NCI-H1105 treated with DMSO at 0.1 percent for 48 hours (cell line): ENCODE results near the gene ANXA2.
A peak's percentile ranks its signal among the peaks of the same experiment; 100 is the strongest.

Experiments used
- DNase-seq: peaks from one replicate; lab custom pipeline; 2025; lab: John Stamatoyannopoulos, UW

ANXA2 gene

DNA sequence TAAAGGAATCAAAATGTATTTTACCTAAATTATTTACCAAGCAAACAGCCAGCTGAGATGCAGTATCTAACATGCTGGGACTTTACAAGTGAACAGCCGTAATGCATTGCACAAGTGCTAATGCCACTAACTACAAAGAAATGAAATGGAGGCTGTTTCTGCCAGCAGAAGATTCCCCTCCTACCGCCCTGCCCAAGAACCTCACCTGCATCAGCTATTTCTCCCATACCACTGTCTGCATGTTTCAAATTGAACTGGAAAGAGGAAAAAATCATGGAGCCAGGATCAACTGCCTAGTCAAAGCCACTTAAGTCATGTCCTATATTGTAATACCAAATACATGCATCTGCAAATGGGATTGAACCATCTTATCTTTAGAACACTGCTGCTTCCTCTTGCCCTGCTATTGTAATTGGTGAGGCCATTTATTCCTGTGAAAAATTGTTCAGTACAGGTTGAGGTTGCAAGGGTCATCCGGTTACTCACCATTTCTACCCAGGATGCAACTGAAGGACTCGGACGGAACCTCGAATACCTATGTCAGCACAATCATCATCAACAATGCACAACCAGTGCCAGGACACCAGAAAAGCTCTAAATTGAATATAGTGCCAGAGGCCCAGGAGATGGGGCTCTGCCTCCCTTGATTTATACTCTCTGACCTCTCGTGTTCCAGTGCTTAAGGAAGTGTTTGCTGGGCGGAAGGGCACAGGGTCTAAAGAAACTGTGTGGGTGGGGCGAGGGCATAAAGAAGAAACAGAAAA, 27.5 kb downstream of the ANXA2 start:
- DNase-seq = no peak

DNA sequence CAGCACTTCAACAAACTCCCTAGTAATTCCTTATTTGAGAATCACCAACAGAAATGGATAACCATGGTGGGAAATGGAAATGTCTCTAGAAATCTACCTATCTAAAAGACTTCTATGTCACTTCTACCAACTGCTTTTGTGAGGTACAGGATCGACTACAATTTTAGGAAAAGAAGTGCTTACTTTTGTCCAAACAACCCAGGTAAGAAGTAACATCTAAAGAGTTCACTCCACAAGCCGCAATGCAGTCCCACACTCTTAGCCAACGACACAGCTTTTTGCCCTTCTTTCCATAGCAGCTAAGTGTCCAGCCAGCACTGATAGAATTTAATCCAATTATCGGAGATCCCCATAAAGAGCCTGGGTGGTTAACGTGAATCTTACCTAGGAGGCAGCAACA, 28.1 kb downstream of the ANXA2 start:
- DNase-seq = no peak

DNA sequence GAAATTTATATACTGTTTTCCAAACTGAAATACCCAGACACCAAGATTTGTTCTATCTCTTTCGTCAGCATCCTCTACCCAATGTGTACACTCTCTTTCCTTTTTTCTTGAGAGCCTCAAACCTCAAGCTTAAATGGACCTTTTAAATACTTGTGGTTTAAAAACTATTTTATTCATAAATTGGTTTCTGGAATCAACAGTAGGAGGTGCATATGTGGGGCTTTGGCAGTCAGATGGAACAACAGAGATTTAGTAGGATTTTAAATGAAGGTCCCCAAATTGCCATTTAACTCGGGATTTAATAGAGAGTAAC, 33.2 kb downstream of the ANXA2 start:
- no peak for DNase-seq

DNA sequence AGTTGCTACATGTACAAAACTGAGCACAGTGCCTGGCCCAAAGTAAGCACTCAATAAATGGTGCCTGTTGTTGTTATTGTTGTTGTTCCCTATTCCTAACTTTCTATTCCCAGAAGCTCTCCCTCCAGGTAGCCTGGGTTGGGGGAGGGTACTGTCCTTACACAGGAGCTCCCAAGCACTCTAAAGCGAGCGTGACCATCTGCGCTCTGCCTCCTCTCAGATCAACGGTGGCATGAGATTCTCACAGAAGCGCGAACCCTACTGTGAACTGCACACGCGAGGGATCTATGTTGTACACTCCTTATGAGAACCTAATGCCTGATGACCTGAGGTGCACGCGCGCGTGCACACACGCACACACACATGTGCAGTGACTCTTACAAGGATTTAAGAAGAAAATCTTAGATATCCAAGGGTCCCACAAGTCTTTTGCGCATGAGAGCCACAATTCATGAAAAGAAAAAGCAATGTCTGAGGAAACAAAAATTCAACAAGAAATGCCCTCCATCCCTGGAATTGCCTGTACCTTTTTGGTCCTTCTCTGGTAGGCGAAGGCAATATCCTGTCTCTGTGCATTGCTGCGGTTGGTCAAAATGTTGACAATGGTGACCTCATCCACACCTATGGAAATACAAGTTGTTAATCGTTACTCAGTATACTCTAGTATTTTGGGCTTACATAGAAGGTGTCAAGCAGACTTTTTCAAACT, 33.7 kb downstream of the ANXA2 start:
- no peak for DNase-seq

DNA sequence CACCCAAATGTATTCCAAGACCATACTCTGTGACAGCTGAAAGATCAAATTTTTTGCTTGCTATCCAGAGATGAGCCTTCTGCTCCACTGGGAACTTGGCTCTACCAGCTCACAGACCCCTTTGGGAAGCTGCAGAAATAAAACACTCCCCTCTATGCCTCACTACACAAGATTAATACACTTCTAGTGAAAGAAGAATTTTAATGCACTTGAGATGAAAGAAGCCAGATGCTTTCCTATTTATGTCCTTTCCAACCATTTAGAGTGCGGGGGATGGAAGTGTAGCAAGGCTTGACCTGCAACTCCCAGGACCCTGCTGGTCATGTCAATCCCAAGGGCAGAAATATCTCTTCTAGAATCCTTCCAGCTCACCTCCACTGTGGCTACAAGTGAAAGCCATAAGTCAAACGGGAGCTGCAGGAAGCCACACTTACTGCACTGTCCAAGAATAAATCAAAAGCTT, 34.7 kb downstream of the ANXA2 start:
- no peak for DNase-seq

DNA sequence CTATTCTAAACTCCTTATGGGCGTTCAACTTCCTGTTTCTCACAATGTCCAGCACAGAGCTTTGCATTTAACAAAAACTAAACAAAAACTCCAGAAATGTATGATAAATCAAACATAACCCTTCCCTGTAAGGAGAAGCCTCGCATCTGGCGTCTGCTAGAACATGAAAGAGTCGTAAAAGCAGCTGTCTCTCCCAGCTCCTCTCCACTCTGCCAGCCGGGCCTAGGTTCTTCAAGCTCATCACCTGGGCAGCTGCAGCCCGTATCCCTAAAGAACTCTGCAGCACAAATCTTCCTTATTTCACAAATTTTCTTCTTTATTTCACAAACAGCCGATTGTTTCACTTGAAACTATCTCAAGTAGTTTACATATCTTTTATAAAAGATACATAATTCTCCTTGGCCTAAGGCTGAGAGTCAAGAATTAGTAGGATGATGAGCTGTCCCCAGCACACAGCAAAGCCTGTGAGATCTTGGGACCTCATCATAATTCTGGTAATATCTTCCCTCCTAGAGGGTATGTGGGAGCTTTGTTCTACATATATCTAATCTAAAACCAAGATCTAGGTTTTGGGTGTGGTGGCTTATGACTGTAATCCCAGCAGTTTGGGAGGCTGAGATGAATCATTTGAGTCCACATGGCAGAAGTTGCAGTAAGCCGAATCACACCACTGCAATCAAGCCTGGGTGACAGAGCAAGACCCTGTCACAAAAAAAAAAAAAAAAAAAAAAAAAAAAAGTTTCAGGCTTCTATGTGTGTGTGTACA, 35.3 kb downstream of the ANXA2 start:
- no peak for DNase-seq

DNA sequence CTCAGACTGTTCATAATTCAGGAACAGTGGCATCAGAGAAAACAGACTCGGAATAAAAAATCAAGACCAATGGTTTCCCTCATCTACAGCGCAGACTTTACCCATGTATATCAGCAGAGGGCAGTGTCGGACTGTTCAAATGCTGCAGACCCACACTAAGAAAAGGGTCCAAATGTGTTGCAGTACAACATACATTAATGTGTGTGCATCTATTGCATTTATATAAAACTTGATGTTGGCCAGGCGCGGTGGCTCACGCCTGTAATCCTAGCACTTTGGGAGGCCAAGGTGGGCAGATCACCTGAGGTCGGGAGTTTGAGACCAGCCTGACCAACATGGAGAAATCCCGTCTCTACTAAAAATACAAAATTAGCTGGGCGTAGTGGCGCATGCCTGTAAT, 38.0 kb downstream of the ANXA2 start:
- peak; percentile 90 for DNase-seq

DNA sequence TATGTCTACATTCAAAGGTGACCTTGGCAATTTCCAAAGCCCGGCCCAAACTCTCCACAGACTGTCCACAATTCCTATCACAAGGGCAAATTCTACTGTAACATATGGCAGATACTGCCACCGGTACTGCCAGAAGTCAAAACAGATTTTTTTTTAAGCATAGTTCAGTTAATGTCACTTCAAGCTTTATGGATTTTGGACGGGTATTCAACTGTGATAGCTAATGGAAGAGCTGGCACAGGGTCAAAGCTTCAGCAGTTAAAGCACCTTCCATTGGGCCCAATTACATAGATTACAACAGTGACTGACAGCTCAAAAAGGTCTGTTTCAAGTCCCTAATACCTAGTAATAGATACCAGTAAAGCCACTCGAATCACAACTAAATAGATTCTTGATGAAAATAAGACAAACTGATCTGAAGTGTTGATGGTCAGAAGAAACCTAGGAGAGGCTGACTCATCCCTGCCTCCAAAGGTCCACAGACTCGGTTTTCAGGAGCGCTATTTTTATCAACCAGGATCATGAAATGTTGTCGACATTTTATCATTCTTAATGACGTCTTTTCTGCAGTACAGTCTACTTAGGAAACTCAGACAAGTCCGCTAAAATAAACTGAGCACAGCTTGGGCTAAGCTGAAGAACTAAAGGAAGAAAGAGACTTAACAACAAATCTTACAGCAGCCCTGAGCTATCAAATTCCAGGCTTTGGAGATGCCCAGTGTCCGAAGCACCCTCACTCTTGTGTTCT, 38.7 kb downstream of the ANXA2 start:
- peak; percentile 100 for DNase-seq

DNA sequence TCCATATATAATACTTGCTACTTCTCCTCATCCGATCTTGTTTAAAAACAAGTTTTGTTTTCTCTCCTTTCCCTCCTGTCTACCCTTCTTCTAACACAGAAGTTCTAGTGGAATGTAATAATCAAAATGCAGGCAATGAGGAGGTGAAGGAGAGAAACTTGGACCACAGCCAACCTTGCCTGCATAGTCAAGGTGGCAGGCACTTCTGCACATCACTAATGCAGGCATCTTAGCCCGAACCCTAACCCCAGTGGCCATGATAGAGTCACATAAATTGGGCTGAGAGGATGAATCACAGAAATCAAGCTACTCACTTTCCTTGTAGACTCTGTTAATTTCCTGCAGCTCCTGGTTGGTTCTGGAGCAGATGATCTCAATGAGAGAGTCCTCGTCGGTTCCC, 41.0 kb downstream of the ANXA2 start:
- DNase-seq = no peak

DNA sequence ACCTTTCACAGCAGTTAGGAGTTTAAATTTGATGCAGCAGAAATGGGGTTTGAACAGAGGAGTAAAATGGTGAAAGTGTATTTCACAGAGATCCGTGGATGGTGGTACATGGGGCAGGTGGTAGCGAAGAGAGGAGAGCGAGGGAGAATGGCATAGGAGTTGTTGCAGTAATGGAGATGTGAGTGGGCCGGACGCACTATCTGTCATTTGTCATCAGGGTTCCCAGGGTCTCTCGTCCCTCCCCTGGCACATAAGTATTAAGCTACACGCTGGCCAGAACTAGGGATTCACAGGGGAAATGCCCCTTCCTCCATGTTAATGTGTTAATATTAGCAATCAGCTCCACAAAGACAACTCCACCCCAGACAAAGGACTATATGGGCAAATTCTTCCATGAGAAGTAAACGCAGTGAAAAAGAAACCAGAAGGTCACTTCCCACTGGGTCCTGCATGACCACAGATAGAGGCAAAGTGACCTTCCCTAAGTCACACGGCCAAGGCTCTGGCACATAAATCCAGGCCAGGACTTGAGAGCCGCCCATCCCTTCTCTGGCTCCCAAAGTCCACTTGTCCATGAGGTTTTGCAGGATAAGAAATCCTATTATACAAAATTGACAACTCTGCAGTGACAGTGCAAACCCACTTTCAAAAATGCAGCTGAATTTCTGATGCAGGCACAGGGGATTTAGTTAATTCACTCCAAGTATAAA, 42.5 kb downstream of the ANXA2 start:
- no peak for DNase-seq

DNA sequence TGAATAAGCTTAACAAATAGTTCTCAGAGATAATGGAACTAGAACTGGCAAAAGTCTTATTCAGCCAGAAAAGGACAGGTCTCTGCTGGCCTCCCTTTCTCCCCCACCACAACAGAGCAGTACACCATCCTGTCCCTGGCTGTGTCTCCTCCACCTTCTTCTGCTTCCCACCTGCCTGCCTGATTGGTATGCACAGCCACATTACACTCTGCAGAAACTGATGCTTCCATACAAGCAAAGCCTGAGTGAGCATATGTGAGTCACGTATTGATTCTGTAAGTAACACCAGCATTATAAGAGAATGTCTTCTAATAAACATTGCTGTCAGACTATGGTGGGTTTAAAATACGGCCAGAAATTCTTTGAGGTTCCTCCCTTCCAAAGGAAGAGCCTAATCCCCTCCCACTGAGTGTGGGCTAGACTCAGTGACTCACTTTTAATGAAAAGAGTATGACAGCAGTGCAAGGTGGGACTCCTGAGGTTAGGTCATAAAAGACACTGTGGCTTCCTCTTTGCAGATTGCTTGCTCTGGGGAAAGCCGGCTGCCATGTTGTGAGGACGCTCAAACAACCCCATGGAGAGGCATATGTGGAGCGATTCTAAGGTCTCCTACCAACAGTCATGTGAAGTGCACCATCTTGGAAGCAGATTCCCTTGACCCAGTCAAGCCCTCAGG, 44.4 kb downstream of the ANXA2 start:
- DNase-seq = no peak

DNA sequence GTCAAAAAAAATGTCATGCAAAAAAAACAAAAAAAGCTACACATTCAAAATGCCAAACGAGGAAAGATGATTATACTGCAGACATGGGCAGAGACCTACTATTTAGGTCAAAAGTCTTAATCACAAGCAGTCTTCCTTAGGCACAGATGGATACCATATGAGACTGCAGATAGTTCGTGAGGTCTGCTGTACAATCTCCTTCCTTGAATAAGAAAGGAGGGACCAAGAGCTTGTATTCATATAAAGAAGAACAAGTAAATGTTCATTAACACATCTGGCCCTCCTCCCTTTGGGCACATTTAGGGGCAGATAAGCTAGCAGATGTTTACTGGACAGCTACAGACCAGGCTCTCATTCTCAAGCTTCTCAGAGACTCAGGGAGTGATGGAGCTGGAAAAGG, 45.3 kb downstream of the ANXA2 start:
- DNase-seq = no peak

DNA sequence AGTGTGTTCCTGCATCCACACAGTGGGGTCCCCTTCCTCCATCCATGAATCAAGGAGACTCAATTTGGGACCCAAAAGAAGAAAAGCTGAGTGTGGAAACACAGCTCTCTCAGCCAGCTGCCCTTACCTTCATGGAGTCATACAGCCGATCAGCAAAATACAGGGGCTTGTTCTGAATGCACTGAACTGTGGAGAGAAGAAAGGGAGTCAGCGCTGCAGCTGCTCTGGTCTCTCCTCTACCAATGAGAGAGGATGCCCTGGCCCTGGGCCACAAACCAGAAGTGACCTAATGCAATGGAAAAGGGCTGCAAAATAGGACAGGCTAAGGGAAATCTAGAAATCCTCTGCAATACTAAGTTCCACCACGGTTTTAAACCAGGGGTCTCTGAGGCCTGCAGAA, 46.7 kb downstream of the ANXA2 start:
- DNase-seq = peak; percentile 93

DNA sequence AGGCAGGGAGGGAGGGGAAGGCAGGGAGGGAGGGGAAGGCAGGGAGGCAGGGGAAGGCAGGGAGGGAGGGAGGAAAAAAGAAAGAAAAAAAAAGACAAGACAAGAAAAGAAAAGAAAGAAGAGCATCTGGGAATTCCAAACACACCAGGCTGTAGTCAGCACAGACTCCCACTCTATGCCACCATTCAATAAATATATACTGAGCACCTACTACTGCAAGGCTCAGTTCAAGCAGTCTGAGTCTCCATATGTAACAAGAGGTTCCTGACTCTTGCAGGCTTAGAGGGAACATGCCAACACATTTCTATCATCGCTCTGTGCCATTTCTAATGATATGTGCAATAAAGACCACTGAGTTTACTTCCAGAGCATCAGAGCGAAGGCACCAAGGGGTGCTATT, 47.7 kb downstream of the ANXA2 start:
- DNase-seq = peak; percentile 15

DNA sequence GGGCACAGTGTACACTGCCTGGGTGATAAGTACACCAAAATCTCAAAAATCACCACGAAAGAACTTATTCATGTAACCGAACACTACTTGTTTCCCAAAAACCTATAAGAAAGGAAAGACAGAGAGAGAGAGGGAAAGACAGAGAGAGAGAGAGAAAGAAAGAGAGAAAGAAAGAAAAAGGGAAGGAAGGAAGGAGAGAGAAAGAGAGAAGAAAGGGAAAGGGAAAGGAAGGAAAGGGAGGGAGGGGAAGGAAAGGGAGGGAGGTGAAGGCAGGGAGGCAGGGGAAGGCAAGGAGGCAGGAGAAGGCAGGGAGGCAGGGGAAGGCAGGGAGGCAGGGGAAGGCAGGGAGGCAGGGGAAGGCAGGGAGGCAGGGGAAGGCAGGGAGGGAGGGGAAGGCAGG, 48.2 kb downstream of the ANXA2 start:
- DNase-seq = no peak

DNA sequence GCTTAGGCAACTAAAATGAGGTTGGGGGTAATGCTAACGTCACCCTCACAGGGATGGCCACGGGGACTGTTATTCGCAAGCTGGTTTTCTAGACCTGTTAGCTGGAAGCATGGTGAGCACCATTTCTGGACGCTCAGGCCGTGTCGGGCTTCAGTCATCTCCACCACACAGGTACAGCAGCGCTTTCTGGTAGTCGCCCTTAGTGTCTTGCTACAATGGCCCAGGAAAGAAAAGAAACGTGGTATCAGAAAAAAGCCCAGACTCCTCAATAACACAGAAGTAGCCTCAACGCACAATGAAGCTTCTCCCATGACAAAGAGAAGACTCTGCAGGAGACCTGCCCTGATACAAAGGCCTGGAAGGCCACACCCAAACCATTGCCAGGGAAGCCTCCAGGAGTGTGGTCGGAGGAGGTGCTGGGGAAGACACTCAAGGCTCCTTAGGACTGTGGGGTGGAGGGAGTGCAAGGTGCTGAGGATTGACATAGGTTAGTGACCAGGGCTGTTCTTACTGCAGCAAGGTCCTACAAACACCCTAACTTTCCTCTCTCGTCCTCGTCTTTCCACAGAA, 50.2 kb downstream of the ANXA2 start:
- DNase-seq = no peak

DNA sequence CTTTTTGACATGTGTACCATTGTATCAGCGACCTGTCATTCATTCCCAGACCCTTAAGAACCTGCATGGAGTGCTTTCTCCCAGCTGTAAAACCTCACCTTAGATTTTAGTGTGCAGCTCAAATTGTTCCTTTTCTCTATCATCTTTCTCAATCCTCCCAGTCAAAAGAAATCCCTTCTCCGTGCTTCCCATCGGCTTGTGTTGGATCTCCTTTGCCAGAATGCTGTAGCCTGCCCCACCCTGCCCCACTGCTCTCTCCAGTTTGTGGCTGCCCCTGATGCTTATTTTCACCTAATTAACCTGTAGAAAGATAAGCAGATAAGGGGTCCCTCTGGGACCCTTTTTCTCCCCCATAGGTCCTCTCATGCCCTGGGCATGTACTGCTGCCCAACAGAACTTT, 51.1 kb downstream of the ANXA2 start:
- no peak for DNase-seq

DNA sequence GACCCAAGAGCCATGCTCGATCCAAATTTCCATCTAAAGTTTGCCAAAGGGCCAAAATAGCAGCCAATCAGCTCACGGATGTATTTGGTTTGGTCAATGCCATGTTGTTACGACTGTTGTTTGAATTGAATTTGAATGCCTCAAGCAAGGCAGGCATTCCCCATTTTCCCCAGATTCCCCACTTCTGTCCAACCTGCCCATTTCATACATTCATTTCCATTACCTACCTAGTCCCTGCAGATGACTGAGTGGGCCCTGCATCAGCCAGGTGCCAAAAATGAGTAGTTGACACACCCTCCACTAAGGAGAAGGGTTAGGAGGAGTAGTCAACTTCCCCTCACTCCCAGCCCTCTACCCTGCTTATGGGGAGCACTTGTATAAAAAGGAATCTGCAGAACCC, 51.7 kb downstream of the ANXA2 start:
- no peak for DNase-seq

DNA sequence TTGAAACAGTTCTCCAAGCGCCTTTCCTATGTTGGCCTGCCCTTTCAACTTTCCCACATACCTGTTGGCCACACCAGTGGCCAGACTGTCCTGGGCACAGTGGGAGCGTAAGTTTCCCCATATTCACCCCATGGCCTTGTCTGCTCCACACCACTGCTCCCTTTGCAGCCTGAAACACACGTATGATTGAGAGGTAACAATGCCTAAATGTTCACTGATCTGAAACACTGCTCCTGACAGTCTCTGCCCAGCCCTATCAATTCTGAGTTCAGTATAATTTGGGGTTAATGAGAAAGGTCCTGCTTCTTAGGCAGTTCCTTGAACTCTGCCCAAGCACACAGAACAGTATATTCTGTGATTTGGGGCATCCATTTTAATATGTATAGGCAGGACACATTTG, 52.2 kb downstream of the ANXA2 start:
- DNase-seq = no peak

DNA sequence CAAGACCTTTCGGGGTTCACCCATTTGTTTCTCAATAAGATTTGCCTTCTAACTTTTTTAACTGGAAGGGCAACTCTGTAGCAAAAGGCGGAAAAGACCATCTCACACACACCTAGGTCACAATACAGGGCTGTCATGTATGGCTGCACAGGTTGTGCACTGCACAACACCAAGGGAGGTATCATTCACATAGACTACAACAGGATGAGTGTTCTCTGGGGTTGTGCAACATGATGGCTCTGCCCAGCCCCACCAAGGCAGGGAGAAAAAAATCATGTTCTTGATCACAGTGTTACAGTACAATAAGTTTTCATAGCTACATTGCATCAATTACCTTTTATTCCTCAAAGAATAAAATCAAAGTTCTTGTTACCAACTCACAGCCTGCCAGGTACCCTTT, 52.8 kb downstream of the ANXA2 start:
- DNase-seq = no peak

DNA sequence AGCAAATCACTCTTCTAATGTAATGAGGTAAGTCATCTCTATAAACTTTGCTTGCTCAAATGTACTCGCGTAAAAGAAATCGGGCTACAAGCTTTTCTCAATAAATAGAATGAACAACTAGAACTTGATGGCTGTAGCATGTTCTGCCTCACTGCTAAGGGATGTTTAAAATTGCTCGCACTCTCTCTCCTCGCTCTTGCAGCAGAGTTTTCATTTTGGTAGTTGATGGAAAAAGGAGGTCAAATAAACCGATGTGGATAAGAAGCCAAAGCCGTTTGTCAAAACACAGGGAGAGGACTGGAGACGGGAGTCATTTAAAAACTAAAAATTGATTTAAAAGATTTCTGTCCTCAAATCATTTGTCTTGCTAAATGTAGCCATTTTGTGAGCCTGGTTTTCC, 53.3 kb downstream of the ANXA2 start:
- DNase-seq = no peak
